Measurements from ENCODE around the gene ADAMTSL4. TPM values are rescaled to one million over a fixed set of nuclear protein-coding genes. Genes with fewer than 3 reads are reported as not detected.

The ADAMTSL4 gene
- total RNA-seq, 3 donors from 2014 or later (not counting 1 experiment from before 2014, with no cell fraction given): 1.7 to 2.9 (median 2.9) TPM

- Mint-ChIP-seq H3K9me3 (no peaks in the 10 kb centered on the region), H3K4me3 (no peak overlapping the region), H3K4me1 (no peaks in the 10 kb centered on the region), H3K27ac (no peak overlapping the region), H3K36me3 (no peaks in the 10 kb centered on the region), H3K27me3 (ENCODE audit: low read depth in 2 of 2) (no peaks in the 10 kb centered on the region)
- WGBS (ENCODE audit: insufficient coverage): 96% methylated on average over 14 of the region's 14 CpGs
- no peak for TF ChIP-seq CTCF (IDR thresholded peaks at IDR 0.05)
- no peak for ATAC-seq
- no peak overlapping the region for H3K4me3 ChIP-seq (ENCODE audit: low read length)
- no peak for DNase-seq
- H3K27ac ChIP-seq (ENCODE audit: low read length): no peak overlapping the region
- no peaks in the 10 kb centered on the region for H3K27me3 ChIP-seq (ENCODE audit: control insufficient read depth, insufficient read depth, low read length)
- intact Hi-C loops (cut with micrococcal nuclease): no loop called here
- no peaks in the 10 kb centered on the region for H3K4me1 ChIP-seq (ENCODE audit: control insufficient read depth, insufficient read depth, low read length)
- no peaks in the 10 kb centered on the region for H3K36me3 ChIP-seq (ENCODE audit: control insufficient read depth, insufficient read depth, low read length)
- H3K9me3 ChIP-seq (ENCODE audit: control insufficient read depth, insufficient read depth, low read length): no peaks in the 10 kb centered on the region
Observed at GRCh38 chr1:150530491-150531159, 18.6 kb upstream of the ADAMTSL4 start.

DNA sequence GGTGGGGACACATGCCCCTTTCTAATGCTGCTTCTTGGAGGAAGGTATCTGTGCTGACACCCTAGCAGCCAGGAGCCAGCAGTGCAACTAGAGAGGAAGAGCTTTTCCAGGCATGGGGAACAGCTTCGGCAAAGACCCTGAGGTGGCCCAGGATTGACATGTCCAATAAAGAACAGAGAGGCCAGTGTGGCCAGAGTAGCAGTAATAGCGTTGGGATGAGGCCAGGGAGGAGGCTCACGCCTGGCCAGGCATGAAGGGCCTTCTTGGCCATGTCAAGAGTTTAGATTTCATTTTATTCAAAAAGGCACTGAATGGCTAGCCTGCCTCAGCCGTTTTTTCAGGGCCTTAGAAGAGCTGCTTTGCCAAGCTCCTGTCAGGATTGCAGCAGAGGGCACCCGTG is 16.3 kb upstream of the ADAMTSL4 start:
- TF ChIP-seq CTCF (IDR thresholded peaks at IDR 0.05): peak; percentile 4
- H3K27ac Mint-ChIP-seq: no peak overlapping the region

GRCh38 chr1:150534002-150534401 is 15.2 kb upstream of the ADAMTSL4 start:
- intact Hi-C loops (cut with micrococcal nuclease): no loop called here
- H3K36me3 Mint-ChIP-seq: no peaks in the 10 kb centered on the region

More for the DNA sequence above, 16.3 kb upstream of the ADAMTSL4 start:
- H3K9me3 ChIP-seq (ENCODE audit: control insufficient read depth, insufficient read depth, low read length): no peaks in the 10 kb centered on the region
- Mint-ChIP-seq H3K27me3 (ENCODE audit: low read depth in 2 of 2) (no peaks in the 10 kb centered on the region), H3K4me3 (no peak overlapping the region), H3K36me3 (no peaks in the 10 kb centered on the region), H3K9me3 (no peaks in the 10 kb centered on the region), H3K4me1 (no peaks in the 10 kb centered on the region)
- H3K27ac ChIP-seq (ENCODE audit: low read length): no peak overlapping the region
- no peaks in the 10 kb centered on the region for H3K36me3 ChIP-seq (ENCODE audit: control insufficient read depth, insufficient read depth, low read length)
- H3K4me3 ChIP-seq (ENCODE audit: low read length): no peak overlapping the region
- ATAC-seq: no peak
- 65% methylated on average over 5 of the region's 5 CpGs for WGBS (ENCODE audit: insufficient coverage)
- intact Hi-C loops (cut with micrococcal nuclease): loop anchor here (1.0 kb wide), 1 partner anchor 69 kb away; no protein-coding TSS in a partner anchor
- H3K4me1 ChIP-seq (ENCODE audit: control insufficient read depth, insufficient read depth, low read length): no peaks in the 10 kb centered on the region
- no peaks in the 10 kb centered on the region for H3K27me3 ChIP-seq (ENCODE audit: control insufficient read depth, insufficient read depth, low read length)
- no peak for DNase-seq

More at GRCh38 chr1:150534002-150534401, 15.2 kb upstream of the ADAMTSL4 start:
- H3K4me1 ChIP-seq (ENCODE audit: control insufficient read depth, insufficient read depth, low read length): no peaks in the 10 kb centered on the region
- 89% methylated on average over 6 of the region's 6 CpGs for WGBS (ENCODE audit: insufficient coverage)
- H3K4me3 ChIP-seq (ENCODE audit: low read length): no peak overlapping the region
- no peaks in the 10 kb centered on the region for H3K36me3 ChIP-seq (ENCODE audit: control insufficient read depth, insufficient read depth, low read length)
- ATAC-seq (no peak), DNase-seq (no peak)
- H3K27ac ChIP-seq (ENCODE audit: low read length): no peak overlapping the region
- no peaks in the 10 kb centered on the region for H3K4me1 Mint-ChIP-seq
- no peak overlapping the region for H3K27ac Mint-ChIP-seq
- TF ChIP-seq CTCF (IDR thresholded peaks at IDR 0.05): no peak
- H3K27me3 Mint-ChIP-seq (ENCODE audit: low read depth in 2 of 2): no peaks in the 10 kb centered on the region
- H3K27me3 ChIP-seq (ENCODE audit: control insufficient read depth, insufficient read depth, low read length): no peaks in the 10 kb centered on the region
- H3K9me3 Mint-ChIP-seq: no peaks in the 10 kb centered on the region
- no peaks in the 10 kb centered on the region for H3K9me3 ChIP-seq (ENCODE audit: control insufficient read depth, insufficient read depth, low read length)
- H3K4me3 Mint-ChIP-seq: no peak overlapping the region
